A549 treated with CORT108297 at 1 μM for 4 hours (cell line): ENCODE results near the gene MICOS13. TPM values are rescaled to one million over a fixed set of nuclear protein-coding genes. Genes with fewer than 3 reads are reported as not detected.

Experiments used
- total RNA-seq: library from RNA; stranded (reverse); fragments of 200-300 nt; extraction: Qiagen RNA extraction; gene quantifications from 5 replicates; pipeline ENCODE4 v1.2.3, GENCODE V29; 2022

The MICOS13 gene, protein sequence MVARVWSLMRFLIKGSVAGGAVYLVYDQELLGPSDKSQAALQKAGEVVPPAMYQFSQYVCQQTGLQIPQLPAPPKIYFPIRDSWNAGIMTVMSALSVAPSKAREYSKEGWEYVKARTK
- 49.1 to 75.8 TPM (median 67.3 TPM) in 5 replicates for total RNA-seq

DNA sequence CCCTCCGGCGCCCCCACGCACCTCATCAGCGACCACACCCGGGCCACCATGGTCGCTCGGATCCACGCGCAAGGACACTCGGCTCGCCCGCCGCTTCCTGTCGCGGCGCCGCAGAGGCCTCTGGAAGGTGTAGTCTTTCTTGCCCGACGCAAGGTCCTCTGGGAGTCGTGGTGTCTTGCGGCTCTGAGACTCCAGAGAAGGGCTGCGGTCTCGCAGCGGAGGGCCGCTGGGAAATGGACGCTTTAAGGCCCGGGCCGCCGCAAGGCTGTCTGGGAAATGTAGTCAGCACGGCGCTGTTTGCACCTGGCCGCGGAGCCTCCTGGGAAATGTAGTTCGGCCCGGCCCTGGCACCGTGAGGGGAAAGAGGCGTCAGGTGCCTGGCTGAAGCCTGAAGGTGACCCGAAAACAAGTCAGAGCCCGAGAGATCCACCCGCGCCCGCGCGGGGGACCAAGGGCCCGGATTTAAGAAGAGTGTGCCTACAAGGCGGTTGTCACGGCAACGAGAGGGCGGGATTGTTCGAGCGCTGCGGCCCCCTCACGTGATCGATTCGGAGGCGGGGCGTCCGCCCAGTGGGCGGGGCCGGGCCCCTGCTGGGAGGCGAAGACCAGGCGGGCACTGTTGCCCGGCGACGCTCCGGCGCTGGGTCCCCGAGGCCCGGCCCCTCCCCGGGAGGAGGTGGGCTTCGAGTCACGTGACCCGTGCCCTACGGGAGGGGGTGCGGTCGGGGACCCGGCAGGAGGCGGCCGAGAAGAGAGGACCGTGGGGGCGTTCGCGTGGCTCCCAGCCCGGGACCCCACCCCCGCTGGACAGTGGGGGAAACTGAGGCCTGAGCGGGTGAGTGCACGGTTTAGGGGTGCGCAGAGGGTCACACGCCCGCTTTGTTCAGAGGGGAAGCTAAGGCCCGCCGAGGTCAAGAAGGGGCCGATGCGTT is at the start of gene MICOS13, which contains the start of gene HSD11B1L:
TSS of gene MICOS13 (minus strand) at position 80 of the 932 bp plus-strand sequence. CDS start at position 50, 30 bp downstream.
TSS of gene HSD11B1L (plus strand) at position 591 of the 932 bp plus-strand sequence. CDS start 3,806 bp downstream, outside the sequence.

DNA sequence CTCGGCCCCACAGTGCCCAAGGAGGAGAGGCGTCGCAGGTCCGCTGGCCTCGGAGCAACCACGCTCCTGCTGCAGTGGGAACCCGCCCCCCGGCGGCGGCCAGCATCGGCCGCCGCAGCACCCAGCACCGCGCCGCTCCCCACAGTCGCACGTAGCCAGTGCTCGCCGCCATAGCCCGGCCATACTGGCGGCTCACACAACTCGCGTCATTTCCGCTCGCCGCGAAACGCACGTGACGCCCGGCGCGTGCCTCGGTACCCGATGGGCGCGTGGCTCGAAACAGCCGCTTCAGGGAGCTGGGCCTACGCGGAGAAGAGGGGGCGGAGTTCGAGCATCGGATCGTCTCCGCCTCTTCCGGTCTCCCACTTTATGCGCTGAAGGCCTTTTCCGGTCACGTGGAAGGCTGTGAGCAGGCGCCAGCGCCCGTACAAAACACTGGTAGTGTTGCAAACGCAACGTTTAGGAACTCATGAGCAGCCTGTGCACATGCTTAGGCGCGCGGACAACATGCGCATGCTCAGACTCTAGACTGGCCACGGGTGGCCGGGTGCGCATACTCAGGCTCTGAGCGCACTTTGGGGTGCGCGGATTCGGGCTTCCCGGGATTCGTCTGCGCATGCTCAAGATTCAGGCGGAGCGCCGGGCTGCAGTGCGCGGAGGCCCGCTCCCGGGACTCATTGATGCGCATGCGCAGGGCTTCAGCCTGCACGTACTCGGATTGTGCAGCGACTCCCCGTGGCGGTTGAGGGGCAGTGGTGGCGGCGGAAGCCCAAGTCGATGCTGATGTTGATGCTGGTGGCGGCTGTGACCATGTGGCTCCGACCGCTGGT is 39.9 kb upstream of the MICOS13 start, which contains the start of the genes CATSPERD and LONP1:
TSS of gene CATSPERD (plus strand) at position 677 of the 830 bp plus-strand sequence. CDS start at position 778, 101 bp downstream.
TSS of gene LONP1 (minus strand) at position 186 of the 830 bp plus-strand sequence. CDS start at position 172, 14 bp downstream.

DNA sequence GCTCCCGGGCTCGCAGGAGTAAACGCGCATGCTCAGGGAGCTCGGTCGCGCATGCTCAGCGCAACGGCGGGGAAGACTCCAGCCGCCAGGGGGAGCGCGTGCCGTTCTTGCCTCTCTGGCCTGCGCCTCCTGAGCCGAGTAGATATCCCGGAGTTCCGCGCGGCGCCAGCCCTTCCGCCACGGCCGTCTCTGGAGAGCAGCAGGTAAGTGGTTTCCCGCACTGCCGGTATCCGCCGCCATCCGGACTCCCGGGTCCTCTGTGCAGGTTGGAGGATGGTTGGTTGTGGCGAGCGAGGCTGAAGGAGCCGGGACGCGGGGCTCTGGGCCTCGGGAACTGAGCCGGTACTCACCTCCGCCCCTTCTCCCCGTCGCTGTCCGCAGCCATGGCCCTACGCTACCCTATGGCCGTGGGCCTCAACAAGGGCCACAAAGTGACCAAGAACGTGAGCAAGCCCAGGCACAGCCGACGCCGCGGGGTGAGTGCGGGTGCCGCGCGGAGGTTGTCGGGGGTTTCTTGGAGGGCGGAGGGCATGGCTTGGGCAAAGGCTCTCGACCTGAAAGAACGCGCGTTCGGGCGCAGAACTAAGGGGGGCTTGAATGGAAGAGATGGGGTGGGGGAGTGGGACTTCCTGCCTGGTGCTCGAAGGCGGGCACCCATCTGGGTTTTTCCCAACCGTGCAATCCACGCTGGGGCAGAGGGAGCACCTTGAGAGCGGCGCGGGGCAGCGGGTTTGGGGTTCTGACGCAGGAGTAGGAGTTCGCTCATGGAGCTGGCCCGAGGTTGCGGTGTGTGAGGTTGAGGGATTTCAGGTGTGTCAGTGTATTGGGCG is 10.0 kb upstream of the MICOS13 start, which contains the start of gene RPL36:
TSS of gene RPL36 (plus strand) at position 171 of the 830 bp plus-strand sequence. CDS start at position 384, 213 bp downstream.

Other genes with a start within 250 kb of the MICOS13 start
- not detected in 5 replicates for gene ZNRF4, start 225.1 kb downstream of the MICOS13 start, total RNA-seq
- gene TINCR, start 112.6 kb downstream of the MICOS13 start, total RNA-seq, result 1.8 to 3.6 TPM (median 2.9 TPM) in 5 replicates
- 29.1 to 37.0 TPM (median 36.1 TPM) in 5 replicates for gene SAFB2, start 57.7 kb downstream of the MICOS13 start, total RNA-seq
- gene SAFB, start 57.4 kb downstream of the MICOS13 start, total RNA-seq, result 53.1 to 61.9 TPM (median 55.9 TPM) in 5 replicates
- gene HSD11B1L, start 511 bp upstream of the MICOS13 start, total RNA-seq, result 3.6 to 5.2 TPM (median 4.8 TPM) in 5 replicates
- 708 to 894 TPM (median 738 TPM) in 5 replicates for gene RPL36, start 9.8 kb upstream of the MICOS13 start, total RNA-seq
- gene LONP1, start 39.6 kb upstream of the MICOS13 start, total RNA-seq, result 48.6 to 64.9 TPM (median 62.2 TPM) in 5 replicates
- 0.08 TPM in 1 of 5 replicates, not detected in the others for gene CATSPERD, start 40.1 kb upstream of the MICOS13 start, total RNA-seq
- 2.1 to 3.3 TPM (median 2.9 TPM) in 5 replicates for gene PRR22, start 104.2 kb upstream of the MICOS13 start, total RNA-seq
- gene DUS3L, start 110.6 kb upstream of the MICOS13 start, total RNA-seq, result 30.3 to 35.2 TPM (median 33.8 TPM) in 5 replicates
- 0.27 to 0.89 TPM (median 0.48 TPM) in 5 replicates for gene NRTN, start 124.6 kb upstream of the MICOS13 start, total RNA-seq
- not detected in 5 replicates for gene FUT6, start 159.2 kb upstream of the MICOS13 start, total RNA-seq
- gene FUT3, start 170.9 kb upstream of the MICOS13 start, total RNA-seq, result 0.06 TPM in 2 of 5 replicates, not detected in the others
- gene FUT5, start 190.0 kb upstream of the MICOS13 start, total RNA-seq, result not detected in 5 replicates
- gene NDUFA11, start 223.3 kb upstream of the MICOS13 start, total RNA-seq, result 194 to 311 TPM (median 301 TPM) in 5 replicates
- gene VMAC, start 224.4 kb upstream of the MICOS13 start, total RNA-seq, result 0.34 to 0.66 TPM (median 0.49 TPM) in 5 replicates
- gene CAPS, start 233.7 kb upstream of the MICOS13 start, total RNA-seq, result 0.47 to 1.2 TPM (median 1.2 TPM) in 5 replicates